PFSK-1 (cell line): ENCODE data around the gene COX8A.

Source experiments
- FOXP2 ChIP-seq: optimal IDR thresholded peaks from 2 replicates; pipeline ENCODE3; 2011; ENCODE audit warnings: borderline replicate concordance, control low read depth, inconsistent platforms; ENCODE audit not compliant: insufficient read depth; ENCODE audit errors: extremely low read length, extremely low read depth
- POLR2AphosphoS5 ChIP-seq: IDR thresholded peaks from 2 replicates; pipeline ENCODE4 v1.6.1; 2012; ENCODE audit warnings: low read depth, mild to moderate bottlenecking, control low read depth, low read length, moderate library complexity
- SIN3A ChIP-seq: IDR thresholded peaks from 2 replicates; pipeline ENCODE4 v1.6.1; 2012; ENCODE audit warnings: mild to moderate bottlenecking, low read length, moderate library complexity, borderline replicate concordance; ENCODE audit not compliant: insufficient read depth
- TAF1 ChIP-seq: IDR thresholded peaks from 2 replicates; pipeline ENCODE4 v1.6.1; 2012; ENCODE audit warnings: low read length, control low read depth, borderline replicate concordance; ENCODE audit not compliant: insufficient read depth
- TF ChIP-seq, protein P1 (sequence below), 2 experiments: IDR thresholded peaks; 2 replicates each; pipeline versions ENCODE4 v1.6.1 to v1.8.0; 2011 to 2012; ENCODE audit warnings: low read depth in 2 of 2, low read length in 2 of 2, control low read depth in 1 of 2, inconsistent platforms in 1 of 2, mild to moderate bottlenecking in 1 of 2, moderate library complexity in 1 of 2; ENCODE audit not compliant: insufficient read depth in 1 of 2

Gene COX8A

DNA sequence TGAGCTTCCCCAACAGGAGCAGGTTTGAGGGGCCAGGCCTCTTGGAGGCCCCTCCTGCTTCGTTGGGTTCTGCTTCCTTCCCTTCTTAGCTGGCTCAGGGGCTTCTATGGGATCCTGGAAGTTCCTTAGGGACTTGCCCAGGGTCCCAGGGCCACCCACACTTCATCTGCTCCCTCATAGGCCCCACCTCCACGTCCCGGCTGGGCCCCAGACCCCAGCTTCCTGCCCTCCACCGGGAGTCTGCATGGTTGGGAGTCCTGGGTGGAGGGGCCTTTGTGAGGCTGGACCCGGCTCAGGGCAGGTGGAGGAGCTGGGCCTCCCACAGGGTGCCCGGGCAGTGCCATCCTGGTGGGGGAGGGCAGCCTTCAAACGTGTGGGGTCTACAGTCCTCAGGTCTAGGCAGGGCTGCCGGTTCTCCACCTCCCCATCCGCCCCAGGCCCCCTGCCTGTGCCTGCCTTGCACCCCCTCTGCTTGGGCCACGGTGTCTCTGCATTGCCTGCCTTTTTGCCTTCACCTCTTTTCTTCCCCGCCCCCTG is 23.4 kb downstream of the COX8A start:
- TF ChIP-seq, protein P1, sequence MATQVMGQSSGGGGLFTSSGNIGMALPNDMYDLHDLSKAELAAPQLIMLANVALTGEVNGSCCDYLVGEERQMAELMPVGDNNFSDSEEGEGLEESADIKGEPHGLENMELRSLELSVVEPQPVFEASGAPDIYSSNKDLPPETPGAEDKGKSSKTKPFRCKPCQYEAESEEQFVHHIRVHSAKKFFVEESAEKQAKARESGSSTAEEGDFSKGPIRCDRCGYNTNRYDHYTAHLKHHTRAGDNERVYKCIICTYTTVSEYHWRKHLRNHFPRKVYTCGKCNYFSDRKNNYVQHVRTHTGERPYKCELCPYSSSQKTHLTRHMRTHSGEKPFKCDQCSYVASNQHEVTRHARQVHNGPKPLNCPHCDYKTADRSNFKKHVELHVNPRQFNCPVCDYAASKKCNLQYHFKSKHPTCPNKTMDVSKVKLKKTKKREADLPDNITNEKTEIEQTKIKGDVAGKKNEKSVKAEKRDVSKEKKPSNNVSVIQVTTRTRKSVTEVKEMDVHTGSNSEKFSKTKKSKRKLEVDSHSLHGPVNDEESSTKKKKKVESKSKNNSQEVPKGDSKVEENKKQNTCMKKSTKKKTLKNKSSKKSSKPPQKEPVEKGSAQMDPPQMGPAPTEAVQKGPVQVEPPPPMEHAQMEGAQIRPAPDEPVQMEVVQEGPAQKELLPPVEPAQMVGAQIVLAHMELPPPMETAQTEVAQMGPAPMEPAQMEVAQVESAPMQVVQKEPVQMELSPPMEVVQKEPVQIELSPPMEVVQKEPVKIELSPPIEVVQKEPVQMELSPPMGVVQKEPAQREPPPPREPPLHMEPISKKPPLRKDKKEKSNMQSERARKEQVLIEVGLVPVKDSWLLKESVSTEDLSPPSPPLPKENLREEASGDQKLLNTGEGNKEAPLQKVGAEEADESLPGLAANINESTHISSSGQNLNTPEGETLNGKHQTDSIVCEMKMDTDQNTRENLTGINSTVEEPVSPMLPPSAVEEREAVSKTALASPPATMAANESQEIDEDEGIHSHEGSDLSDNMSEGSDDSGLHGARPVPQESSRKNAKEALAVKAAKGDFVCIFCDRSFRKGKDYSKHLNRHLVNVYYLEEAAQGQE (IDR thresholded peaks at IDR 0.05; ENCODE audit: insufficient read depth in 1 of 2, low read depth in 2 of 2, low read length in 2 of 2) = no peak
- TF ChIP-seq SIN3A (no peak), TAF1 (no peak), POLR2AphosphoS5 (no peak), FOXP2 (no peak)

DNA sequence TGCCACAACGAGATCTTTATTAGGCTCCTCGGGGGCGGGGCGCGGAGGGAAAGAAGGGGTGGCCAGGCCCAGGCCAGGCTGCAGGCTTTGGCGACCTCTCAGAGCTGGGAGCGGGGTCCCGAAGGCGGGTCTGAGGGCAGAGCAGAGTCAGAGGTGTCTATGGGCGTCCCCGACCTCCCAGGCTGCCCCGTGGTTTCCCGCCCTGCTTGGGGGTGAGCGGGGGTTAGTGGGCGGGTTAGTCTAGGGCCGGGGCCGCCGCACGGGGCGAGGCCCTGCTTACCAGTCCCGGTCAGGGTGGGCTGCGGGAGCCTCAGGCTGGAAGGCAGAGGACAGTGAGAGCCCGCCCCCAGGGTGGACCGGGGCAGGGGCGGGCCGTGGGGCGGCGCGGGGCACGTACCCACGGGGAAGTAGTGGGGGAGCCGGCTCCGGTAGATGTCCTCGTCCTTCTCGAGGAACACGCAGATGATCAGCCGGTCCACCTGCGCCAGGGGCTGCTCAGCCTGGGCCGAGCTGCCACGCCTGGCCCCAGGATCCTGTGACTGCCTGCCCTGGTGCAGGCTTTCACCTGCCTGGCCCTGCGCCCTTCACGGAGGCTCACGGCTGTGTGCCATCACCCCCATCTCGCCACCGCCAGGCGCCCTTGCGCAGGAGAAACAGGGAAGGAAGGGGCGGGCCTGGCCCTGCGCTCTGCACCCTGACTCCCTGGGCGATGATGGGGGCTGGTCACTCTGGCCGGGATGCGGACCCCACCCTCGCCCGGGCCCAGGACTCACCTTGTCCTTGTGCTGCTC is 24.3 kb downstream of the COX8A start:
- TF ChIP-seq SIN3A = no peak
- TF ChIP-seq FOXP2 = no peak
- TF ChIP-seq, protein P1 (IDR thresholded peaks at IDR 0.05; ENCODE audit: insufficient read depth in 1 of 2, low read depth in 2 of 2, low read length in 2 of 2) = no peak
- no peak for TF ChIP-seq TAF1
- TF ChIP-seq POLR2AphosphoS5 = no peak

DNA sequence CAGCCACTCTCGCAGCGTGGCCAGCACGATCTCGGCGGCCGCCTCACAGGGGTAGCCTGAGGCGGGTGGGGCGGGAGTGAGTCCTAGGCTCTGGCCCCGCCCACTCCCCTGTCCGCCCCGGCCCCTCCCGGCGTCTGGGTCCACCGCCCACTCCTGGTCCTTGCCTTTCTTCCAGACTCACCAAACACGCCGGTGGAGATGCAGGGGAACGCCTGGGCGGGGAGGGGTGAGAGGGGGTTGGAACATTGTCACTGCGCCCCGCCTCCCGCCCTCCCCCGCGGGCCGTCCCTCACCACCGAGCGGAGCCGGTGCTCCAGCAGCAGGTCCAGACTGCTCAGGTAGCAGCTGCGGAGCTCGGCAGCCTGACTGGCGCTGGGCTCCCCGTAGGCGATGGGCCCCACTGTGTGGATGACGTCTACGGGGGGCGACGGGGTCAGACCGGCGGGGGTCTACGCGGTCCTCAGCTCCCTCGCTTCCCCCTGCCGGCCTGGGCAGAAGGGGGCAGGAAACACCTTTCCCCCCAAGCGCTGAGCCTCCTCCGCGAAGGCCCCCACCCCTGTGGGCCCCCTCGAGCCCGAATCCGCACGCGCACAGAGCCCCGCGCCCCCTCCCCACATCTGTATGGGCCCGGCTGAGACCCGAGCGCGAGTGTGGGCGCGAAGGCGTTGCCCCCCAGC is 25.1 kb downstream of the COX8A start:
- TF ChIP-seq SIN3A = no peak
- no peak for TF ChIP-seq FOXP2
- TF ChIP-seq, protein P1 (IDR thresholded peaks at IDR 0.05; ENCODE audit: insufficient read depth in 1 of 2, low read depth in 2 of 2, low read length in 2 of 2) = no peak
- no peak for TF ChIP-seq POLR2AphosphoS5
- no peak for TF ChIP-seq TAF1

DNA sequence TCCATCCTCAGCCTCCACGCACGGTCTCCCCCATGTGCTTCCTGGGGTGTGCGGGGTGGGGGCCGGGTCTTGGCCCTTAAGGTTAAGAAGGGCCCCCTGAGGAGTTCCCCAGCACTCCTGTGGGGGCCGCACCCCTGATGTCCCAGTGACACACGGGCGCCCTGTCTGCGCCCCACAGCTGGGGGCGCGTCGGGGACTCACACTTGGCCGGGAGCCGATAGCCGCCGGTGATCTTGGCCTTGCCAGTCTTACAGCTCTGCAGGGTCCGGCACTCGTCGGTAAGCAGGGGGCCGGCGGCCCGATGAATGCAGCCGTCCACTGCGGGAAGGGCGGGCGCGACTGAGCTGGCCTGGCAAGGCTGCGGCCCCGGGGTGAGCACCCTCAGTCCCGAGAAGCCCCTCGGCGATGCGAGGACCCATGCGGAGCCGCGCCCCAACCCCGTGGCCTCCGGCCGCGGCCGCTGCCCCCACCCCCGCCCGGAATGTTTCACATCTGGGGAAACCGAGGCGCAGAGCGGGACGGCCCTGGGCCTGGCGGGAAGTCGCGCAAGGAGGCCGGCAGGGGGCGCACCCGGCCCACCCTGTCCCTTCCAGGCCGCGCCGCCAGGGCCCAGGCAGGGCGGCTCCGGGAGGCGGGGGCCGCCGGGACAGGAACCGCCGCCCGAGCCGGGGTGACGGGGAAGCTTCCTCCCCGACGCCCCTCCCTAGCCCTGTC is 25.8 kb downstream of the COX8A start:
- TF ChIP-seq SIN3A = no peak
- TF ChIP-seq, protein P1 (IDR thresholded peaks at IDR 0.05; ENCODE audit: insufficient read depth in 1 of 2, low read depth in 2 of 2, low read length in 2 of 2) = no peak
- no peak for TF ChIP-seq FOXP2
- TF ChIP-seq POLR2AphosphoS5 = no peak
